ENCODE measurements around the gene SERGEF. TPM values are rescaled to one million over a fixed set of nuclear protein-coding genes. Genes with fewer than 3 reads are reported as not detected.
A peak's percentile ranks its signal among the peaks of the same experiment; 100 is the strongest.

SERGEF gene
- total and polyA plus RNA-seq, 2 donors from 2014 or later, result 33.2 to 63.0 TPM

GRCh38 chr11:17921659-17922415 lies 91.0 kb downstream of the SERGEF start:
- no peaks in the 10 kb centered on the region for H3K36me3 ChIP-seq (ENCODE audit: control insufficient read depth in 2 of 3, insufficient read depth in 3 of 3, low read length in 3 of 3)
- H3K27me3 ChIP-seq (ENCODE audit: control insufficient read depth, insufficient read depth, low read length), result no peaks in the 10 kb centered on the region
- no peak for TF ChIP-seq CTCF (IDR thresholded peaks at IDR 0.05; ENCODE audit: borderline replicate concordance, extremely low read depth, insufficient read depth)
- H3K27ac ChIP-seq (ENCODE audit: low read depth in 2 of 2, low read length in 2 of 2), result no peak overlapping the region
- H3K4me1 ChIP-seq (ENCODE audit: control insufficient read depth in 2 of 3, insufficient read depth in 2 of 3, low read depth in 1 of 3, low read length in 3 of 3), result peaks cover 0 to 33% (median 14%) of the 10 kb centered on the region in 3 donors
- intact Hi-C loops (cut with DNase I), result no loop called here
- no peak overlapping the region for H3K4me3 ChIP-seq (ENCODE audit: low read length in 3 of 3)
- no peak overlapping the region for H3K9ac ChIP-seq (ENCODE audit: low read length in 3 of 3)
- no peak for FAIRE-seq
- no peaks in the 10 kb centered on the region for H3K9me3 ChIP-seq (ENCODE audit: control insufficient read depth in 2 of 3, insufficient read depth in 1 of 3, low read length in 3 of 3)
- DNase-seq, result peak in 2 of 5 donors; percentile 21 to 47

GRCh38 chr11:17918049-17918605 lies 94.7 kb downstream of the SERGEF start:
- H3K9me3 ChIP-seq (ENCODE audit: control insufficient read depth in 2 of 3, insufficient read depth in 1 of 3, low read length in 3 of 3), result no peaks in the 10 kb centered on the region
- no peaks in the 10 kb centered on the region for H3K27me3 ChIP-seq (ENCODE audit: control insufficient read depth, insufficient read depth, low read length)
- H3K4me1 ChIP-seq (ENCODE audit: control insufficient read depth in 2 of 3, insufficient read depth in 2 of 3, low read depth in 1 of 3, low read length in 3 of 3), result peaks cover 0 to 12% (median 11%) of the 10 kb centered on the region in 3 donors
- no peak overlapping the region for H3K4me3 ChIP-seq (ENCODE audit: low read length in 3 of 3)
- H3K36me3 ChIP-seq (ENCODE audit: control insufficient read depth in 2 of 3, insufficient read depth in 3 of 3, low read length in 3 of 3), result no peaks in the 10 kb centered on the region
- no peak for DNase-seq
- no peak for FAIRE-seq
- H3K27ac ChIP-seq (ENCODE audit: low read depth in 2 of 2, low read length in 2 of 2), result no peak overlapping the region
- no peak overlapping the region for H3K9ac ChIP-seq (ENCODE audit: low read length in 3 of 3)
- no peak for TF ChIP-seq CTCF (IDR thresholded peaks at IDR 0.05; ENCODE audit: borderline replicate concordance, extremely low read depth, insufficient read depth)
- intact Hi-C loops (cut with DNase I), result no loop called here

GRCh38 chr11:17917556-17917955 lies 95.3 kb downstream of the SERGEF start:
- TF ChIP-seq CTCF (IDR thresholded peaks at IDR 0.05; ENCODE audit: borderline replicate concordance, extremely low read depth, insufficient read depth), result no peak
- no peak for FAIRE-seq
- H3K4me3 ChIP-seq (ENCODE audit: low read length in 3 of 3), result no peak overlapping the region
- no peaks in the 10 kb centered on the region for H3K27me3 ChIP-seq (ENCODE audit: control insufficient read depth, insufficient read depth, low read length)
- no peak for DNase-seq
- intact Hi-C loops (cut with DNase I), result no loop called here
- peaks cover 0 to 7% (median 7%) of the 10 kb centered on the region in 3 donors for H3K4me1 ChIP-seq (ENCODE audit: control insufficient read depth in 2 of 3, insufficient read depth in 2 of 3, low read depth in 1 of 3, low read length in 3 of 3)
- H3K9me3 ChIP-seq (ENCODE audit: control insufficient read depth in 2 of 3, insufficient read depth in 1 of 3, low read length in 3 of 3), result no peaks in the 10 kb centered on the region
- H3K9ac ChIP-seq (ENCODE audit: low read length in 3 of 3), result no peak overlapping the region
- H3K27ac ChIP-seq (ENCODE audit: low read depth in 2 of 2, low read length in 2 of 2), result no peak overlapping the region
- no peaks in the 10 kb centered on the region for H3K36me3 ChIP-seq (ENCODE audit: control insufficient read depth in 2 of 3, insufficient read depth in 3 of 3, low read length in 3 of 3)

Data from kidney (tissue), 14 donors.